ENCODE data around the gene UGT1A9.

- no peak for TF ChIP-seq CTCF (conservative IDR thresholded peaks at IDR 0.05 in 1 of 2, IDR thresholded peaks at IDR 0.05 in 1 of 2; ENCODE audit: extremely low read depth in 1 of 2, insufficient read depth in 1 of 2, low read depth in 1 of 2, low read length in 2 of 2)
- no peak for TF ChIP-seq EZH2 (IDR thresholded peaks at IDR 0.05; ENCODE audit: borderline replicate concordance, low read length)
Observed at GRCh38 chr2:233761040-233761769, 89.5 kb downstream of the UGT1A9 start.

Measured in mammary epithelial cell (primary cell).